OCI-LY7 (cell line): Measurements from ENCODE around the gene FAM120C.

Experiments
- CTCF ChIP-seq: fragments of 200-600 bp; sonication (generic); conservative IDR thresholded peaks from 2 replicates; pipeline ENCODE4 v1.5.1; 2014; ENCODE audit warnings: mild to moderate bottlenecking, antibody characterized with exemption, low read length, moderate library complexity, mixed read lengths
- EZH2phosphoT487 ChIP-seq: fragments of 200-600 bp; sonication (generic); IDR thresholded peaks from 2 replicates; pipeline ENCODE4 v1.6.1; 2018; ENCODE audit warnings: low read depth, borderline replicate concordance, mild to moderate bottlenecking, mixed run types, antibody characterized with exemption, low read length, moderate library complexity, mixed read lengths

DNA sequence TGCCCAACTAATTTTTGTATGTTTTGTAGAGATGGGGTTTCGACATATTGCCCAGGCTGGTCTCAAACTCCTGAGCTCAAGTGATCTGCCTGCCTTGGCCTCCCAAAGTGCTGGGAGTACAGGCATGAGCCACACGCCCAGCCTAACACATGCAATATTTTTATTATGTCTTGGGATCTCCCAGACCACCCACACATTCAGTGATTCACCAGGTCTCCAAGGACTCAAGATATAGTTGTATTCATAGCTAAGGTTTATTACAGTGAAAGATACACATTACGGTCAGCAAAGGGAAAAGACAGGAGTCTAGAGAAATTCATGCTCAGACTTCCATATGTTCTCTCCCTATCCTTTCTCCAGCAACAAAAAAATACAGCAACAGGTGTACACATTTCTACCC, 25.5 kb upstream of the FAM120C start:
- TF ChIP-seq CTCF (no peak), EZH2phosphoT487 (no peak)
